NCI-H1417 treated with DMSO at 0.1 percent for 48 hours (cell line): ENCODE results near the gene RARS2.
A peak's percentile ranks its signal among the peaks of the same experiment; 100 is the strongest.
"Not testable (repeated sequence)": the region's sequence is repeated elsewhere in the genome, so short reads cannot be mapped to it uniquely, and the experiment has no call there.

Experiments used
- DNase-seq: peaks from one replicate; lab custom pipeline; 2025; lab: John Stamatoyannopoulos, UW

Gene RARS2

GRCh38 chr6:87589693-87590416, at the start of gene RARS2, which contains the start of gene ORC3:
TSS of gene RARS2 (minus strand) at chr6:87589987. CDS start at chr6:87589957, 30 bp downstream.
TSS of gene ORC3 (plus strand) at chr6:87590135. CDS start at chr6:87590169, 34 bp downstream.
- peak; percentile 76 for DNase-seq

DNA sequence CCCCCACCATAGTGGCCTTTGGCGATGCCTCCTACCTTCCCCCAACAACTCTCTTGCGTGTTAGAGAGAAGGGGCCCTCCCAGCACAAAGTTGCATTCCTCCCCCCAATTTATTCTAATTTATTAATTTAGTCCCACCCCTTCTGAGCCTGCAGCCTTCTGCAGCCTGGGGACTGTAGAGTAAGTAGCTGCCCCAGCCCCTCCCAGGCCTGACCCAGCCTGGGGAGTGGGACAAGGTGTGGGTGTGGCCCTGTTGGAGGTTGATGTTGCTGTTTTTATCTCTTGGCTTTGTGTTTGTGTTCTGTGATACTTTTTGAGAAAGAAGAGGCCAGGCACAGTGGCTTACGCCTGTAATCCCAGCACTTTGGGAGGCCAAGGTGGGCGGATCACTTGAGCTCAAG, 49.6 kb upstream of the RARS2 start:
- no peak for DNase-seq

- no peak for DNase-seq
These were observed 47.3 kb upstream of the RARS2 start for GRCh38 chr6:87637106-87637505.

DNA sequence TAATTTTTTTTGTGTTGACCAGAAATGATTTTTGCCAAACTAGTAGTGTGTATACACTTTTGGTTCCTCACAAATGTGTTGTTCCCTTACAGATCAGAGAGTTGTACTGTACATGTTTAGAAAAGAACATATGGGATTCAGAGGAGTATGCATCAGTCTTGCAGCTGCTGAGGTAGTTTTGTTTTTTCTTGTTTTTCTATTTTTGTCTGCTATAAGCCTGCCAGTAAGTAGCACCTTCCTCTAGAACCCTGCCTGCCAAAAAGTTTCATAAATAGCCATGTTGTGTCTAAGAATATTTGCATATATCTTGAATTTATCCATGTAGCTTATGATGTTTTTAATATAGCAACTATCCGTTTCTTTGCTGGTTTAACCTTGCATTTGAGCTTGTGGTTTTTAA, 46.5 kb upstream of the RARS2 start:
- DNase-seq = no peak

DNA sequence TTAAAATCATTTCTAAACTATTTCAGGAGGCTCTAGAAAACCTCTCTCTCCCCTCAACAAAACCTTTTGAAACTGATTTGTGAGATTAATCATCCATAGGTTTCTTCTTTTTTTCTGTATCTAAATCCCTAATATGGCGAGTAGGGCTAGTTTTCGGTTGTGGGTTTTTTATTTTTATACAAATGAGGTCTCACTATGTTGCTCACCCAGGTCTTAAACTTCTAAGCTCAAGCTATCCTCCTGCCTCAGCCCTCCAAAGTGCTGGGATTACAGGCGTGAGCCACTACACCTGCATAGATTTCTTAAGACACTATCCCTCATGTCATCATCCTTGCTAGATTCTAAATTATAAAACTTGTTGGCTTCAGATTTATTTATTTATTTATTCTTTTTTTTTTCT, 44.1 kb upstream of the RARS2 start:
- DNase-seq = no peak

- DNase-seq = no peak
These were observed 41.0 kb upstream of the RARS2 start for GRCh38 chr6:87630746-87631145.

GRCh38 chr6:87628881-87629280, 39.1 kb upstream of the RARS2 start:
- DNase-seq = no peak

DNA sequence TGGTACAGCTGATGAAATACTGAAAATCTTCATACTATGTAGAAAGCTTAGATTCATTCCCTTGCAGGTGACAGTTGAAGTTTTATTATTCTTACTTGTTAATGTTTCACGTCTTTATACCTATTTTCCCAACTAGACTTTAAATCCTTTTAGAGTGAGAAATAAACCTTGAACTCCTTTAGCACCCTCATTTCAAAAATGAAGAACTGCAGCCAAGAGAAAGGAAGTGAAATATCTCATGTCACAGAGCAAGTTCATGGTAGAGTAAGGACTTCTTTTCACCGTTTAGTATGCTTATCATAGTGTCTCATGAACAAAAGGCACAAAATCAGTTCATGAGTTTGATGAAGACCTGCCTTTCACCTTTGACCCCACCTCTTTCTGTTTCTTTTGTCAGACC, 38.6 kb upstream of the RARS2 start:
- no peak for DNase-seq

DNA sequence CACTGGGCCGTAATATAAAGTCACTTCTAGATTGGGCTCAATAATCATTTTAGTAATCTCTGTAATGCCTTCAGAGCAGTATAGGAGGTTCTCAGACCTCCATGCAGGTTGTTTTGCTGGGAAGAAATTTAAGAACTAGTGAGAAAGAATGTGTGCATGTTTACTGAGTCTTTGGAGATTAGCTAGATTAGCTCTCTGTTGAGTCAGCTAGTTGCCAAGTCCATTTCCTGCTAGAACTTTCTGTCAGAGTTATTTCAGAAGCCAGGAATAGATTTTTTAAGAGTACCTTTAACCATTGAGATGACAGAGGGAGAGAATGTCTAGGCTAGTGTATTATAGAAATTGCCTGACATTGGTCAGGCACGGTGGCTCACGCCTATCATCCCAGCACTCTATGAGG, 33.5 kb upstream of the RARS2 start:
- DNase-seq = no peak

DNA sequence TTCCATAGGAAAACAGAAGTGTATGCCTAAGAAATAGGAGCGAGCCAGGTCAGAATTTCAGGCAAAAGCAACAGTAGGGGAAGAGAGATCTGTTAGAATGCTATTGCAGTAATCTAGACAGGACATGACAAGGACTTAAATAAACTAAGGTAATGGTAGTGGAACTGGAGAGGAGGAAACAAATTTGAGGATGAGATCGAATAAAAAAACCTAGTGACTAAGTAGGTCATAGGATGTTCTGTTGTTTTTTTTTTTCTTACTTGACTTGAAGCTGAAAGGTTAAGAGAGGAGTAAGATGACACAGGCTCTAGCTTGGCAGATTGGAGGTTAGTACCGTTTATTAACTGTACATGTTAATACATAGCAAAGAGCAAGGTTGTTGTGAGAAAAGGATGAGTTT, 28.7 kb upstream of the RARS2 start:
- DNase-seq = no peak

- DNase-seq = no peak
These were observed 27.6 kb upstream of the RARS2 start for GRCh38 chr6:87617405-87617804.

DNA sequence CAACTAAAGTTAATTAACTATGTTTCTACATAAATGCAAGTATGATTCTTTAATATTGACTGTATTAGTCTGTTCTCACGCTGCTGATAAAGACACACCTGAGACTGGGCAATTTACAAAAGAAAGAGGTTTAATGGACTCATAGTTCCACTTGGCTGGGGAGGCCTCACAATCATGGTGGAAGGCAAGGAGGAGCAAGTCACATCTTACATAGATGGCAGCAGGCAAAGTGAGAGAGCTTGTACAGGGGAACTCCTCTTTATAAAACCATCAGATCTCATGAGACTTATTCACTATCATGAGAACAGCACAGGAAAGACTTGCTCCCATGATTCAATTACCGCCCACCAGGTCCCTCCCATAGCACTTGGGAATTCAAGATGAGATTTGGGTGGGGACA, 23.2 kb upstream of the RARS2 start:
- DNase-seq = not testable (repeated sequence)

DNA sequence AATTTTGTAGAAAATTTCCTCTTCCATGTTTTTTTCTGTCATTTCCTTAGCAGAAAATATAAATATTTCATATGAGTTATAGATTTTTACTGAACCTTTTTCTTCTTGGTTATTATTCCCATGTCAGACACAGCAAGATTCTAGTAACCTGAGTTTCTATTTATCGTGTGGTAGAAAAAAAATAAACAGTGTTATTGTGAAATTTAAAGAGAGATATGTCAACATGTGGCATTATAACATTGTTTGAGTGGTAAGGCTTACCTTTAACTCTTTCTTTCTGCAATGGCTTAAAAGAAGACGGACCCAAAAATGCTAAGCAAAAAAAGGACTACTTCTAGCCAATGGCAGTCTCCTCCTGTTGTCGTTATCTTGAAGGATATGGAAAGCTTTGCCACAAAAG, 19.0 kb upstream of the RARS2 start:
- DNase-seq = no peak

- DNase-seq = no peak
These were observed 16.4 kb upstream of the RARS2 start for GRCh38 chr6:87606199-87606598.

GRCh38 chr6:87600576-87600975, 10.8 kb upstream of the RARS2 start:
- no peak for DNase-seq

- DNase-seq = no peak
These were observed 1.2 kb upstream of the RARS2 start for GRCh38 chr6:87590990-87591389.

GRCh38 chr6:87590417-87590880, 662 bp upstream of the RARS2 start:
- no peak for DNase-seq

DNA sequence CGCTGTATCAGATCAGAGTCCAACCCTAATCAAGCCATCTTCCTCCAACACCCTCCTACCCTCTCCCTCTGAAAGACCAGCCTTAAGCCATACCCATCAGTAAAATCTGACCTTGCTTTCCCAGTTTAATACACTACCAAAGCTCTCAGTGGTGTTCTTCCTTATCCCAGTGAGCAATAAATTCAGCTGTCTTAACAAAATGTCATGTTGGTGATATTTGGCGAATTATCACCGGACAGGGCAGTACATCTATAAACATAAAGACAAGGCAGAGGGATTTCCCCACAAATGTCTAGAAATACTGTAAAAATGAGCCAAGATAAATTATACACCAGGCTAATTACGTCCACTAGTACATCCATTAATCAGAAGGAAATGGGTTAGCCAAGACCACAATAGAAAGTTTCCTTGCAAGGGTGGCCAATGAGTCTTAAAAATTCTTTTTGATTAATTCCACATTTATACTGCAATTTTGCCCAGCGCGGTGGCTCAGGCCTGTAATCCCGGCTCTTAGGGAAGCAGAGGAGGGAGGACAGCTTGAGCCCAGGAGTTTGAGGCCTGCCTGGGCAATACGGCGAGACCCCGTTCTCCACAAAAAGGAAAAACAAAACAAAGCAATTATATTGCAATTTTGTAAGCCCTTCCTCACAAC, 905 bp downstream of the RARS2 start:
- no peak for DNase-seq

- DNase-seq = no peak
These were observed 3.3 kb downstream of the RARS2 start for GRCh38 chr6:87586371-87587077.

DNA sequence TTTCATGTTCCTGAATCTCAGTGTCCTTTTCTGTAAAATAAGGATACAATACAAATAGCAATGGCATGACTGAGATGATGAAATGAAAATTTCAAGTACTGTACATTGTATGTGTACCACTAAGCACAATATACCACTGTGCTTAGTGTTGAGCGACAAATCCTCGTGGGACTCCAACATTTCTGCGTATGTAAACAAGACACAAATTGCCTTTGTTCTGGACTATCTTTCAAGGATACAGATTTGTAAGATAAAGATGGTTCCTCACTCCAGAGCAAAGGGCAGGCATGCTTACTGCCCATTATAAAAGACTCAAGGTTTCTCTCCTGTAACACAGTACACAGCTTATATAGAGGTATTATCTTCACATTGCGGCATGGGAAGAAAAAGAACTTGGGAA, 6.0 kb downstream of the RARS2 start:
- no peak for DNase-seq

- no peak for DNase-seq
These were observed 14.4 kb downstream of the RARS2 start for GRCh38 chr6:87575423-87575822.

DNA sequence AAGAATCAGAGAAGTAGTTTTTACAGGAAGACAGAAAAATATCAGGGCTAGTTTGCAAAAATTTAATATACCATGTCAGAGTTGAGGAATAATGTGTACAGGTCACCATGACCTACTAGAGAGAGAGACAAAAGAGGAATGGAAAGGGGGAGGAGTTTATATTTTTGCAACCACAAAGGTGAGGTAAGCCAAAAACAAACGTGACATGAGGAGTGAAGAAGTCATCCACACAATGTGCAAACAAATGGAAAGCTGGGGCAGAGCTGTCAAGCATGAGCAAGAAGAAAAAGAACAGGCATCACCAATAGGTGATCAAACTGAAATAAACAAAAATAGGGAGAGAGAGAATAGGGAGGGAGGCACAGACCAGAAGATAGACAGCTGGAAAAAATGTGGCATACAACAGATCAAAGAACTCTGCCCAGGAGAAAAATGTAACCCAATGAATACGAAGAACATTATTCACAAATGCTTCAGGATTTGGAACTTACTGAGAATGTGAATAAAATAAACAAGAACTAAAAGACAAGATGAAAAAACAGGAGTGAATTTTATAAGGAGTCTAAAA, 15.5 kb downstream of the RARS2 start:
- no peak for DNase-seq
